NCI-H2227 (cell line): ENCODE results near the gene TEX52.
A peak's percentile ranks its signal among the peaks of the same experiment; 100 is the strongest.

Source experiments
- DNase-seq: peaks from one replicate; lab custom pipeline; 2025; ENCODE audit not compliant: unreplicated experiment; lab: John Stamatoyannopoulos, UW

Gene TEX52

DNA sequence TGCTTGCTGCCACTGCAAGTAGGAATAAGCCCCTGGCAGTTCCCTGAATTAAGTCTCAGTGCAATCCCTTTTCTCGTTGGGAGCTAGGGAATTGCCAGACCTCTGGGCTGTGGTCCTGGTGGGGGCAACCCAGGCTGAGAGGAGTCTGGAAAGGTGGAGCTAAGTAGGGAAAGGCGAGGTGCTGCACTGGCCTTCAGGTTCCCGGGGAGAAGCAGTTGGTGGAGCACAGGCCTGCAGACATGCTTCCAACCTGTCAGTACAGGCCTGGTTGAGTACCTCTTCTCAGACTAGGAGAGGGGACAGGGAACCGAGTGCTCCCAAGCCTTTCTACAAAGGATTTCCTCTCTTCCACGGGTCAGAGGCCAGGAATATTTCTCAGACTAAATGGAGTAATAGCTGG lies 23.5 kb downstream of the TEX52 start:
- DNase-seq: no peak

DNA sequence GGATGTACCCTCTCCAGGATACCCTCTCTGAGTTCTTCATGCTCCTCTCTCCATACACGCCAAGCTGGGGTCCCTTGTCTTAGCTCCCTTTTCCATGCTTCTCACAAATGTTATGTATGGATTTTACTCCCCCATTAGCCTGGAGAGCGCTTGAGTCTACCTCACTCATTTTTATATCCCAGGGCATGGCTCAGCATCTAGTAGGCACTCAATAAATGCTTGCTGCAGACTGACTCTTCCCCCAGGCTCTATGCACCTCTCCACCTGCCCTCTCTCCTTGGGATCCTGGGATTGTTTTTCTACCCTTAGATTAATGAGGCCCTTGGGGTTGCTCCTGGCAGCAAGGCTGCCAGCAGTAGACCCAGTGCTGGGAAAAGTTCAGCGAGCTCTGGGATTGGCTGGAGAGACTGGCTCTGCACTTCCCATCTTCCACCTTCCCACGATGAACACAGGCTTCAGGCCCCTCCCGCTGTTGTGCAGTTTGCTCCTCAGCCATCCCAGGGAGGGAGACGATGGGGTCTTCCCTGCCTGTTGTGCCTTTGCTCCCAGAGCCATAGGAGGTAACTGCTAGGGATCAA lies 24.2 kb downstream of the TEX52 start:
- DNase-seq: no peak

DNA sequence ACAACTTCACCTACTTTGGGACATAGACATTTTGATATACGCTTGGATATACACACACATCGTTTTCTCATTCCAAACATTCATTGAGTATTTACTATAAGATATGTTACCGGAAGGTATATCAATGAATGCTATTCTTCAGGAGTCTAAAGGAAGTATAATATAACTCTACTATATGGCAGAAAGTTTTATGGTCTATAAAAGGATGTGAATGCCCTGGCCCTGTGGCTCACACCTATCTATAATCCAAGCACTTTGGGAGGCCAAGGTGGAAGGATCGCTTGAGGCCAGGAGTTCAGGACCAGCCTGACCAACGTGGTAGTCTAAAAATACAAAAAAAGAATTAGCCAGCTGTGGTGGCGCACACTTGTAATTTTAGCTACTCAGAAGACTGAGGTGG lies 27.6 kb downstream of the TEX52 start:
- no peak for DNase-seq

DNA sequence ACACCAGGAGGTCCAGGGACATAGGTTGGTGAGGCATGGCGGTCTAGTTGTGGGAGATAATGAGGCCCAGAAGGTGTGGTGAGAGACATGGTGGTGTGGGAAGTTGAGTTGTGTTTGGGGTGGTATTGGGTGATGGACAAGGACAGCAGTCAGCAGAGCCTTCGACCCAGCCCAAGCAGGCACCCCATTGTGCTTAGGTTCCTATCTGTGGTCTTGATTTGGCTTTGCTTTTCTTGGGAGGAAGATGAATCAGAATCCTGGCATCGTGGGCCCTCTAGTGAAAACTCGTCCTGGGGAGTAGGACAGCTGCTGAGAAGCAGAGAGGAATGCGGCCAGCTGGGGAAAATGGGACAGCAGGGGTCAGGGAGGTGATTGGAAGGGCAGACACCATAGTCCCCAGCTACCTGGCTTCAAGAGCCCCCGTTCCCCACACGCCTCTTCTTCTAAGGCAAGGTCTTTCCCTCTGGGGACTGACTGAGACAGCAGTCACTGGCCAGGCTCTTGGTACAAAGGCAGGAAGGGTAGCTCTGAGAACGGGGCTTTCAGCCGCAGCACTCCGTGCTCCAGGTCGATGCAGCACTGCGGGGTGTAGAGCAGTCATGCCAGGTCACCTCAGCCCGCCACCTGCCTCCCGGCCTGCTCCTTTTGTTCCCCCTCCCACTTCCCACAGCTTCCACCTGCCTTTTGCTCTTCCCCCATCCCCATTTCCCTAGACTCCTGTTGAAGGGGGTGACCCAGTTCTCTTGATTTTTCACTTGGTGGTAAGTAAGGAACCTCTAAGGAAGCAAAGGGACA lies 29.9 kb downstream of the TEX52 start:
- no peak for DNase-seq

DNA sequence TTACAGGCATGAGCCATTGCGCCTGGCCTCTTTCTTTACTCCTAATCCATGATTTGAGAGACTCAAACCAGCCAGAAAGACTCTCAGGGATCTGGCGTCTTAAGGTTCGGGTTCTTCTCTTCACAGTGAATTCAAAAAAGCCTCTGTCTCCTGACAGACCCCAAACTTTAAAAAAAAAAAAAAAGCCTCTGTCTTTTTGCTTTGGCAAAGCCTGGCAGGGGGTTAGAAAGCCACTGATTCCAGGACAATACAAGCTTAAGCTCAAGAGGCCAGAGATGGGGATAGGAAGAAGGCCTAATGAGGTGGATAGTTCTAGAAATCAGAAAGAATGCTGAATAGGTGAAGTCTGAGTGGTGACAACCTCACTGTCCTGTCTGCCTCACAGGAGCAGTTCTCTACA lies 30.8 kb downstream of the TEX52 start:
- DNase-seq: no peak

DNA sequence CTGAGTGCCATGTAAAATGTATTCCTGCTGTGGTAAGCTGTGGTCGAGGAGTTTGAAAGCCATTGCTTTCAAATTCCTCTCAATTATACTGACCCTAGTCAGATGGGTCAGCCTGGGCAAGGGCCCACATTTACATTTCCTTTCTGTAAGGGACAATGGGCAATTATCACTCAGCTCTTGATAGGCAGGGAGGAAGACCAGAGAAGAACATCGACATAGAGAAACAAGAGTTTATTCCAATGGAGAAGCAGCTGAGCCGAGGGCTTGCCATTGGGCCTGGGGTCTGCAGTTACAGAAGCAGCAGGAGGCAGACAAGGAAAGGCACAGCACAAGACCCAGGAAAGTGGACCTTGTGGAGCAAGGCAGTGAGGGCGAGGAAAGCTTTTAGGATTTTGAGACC lies 31.7 kb downstream of the TEX52 start:
- DNase-seq: no peak

DNA sequence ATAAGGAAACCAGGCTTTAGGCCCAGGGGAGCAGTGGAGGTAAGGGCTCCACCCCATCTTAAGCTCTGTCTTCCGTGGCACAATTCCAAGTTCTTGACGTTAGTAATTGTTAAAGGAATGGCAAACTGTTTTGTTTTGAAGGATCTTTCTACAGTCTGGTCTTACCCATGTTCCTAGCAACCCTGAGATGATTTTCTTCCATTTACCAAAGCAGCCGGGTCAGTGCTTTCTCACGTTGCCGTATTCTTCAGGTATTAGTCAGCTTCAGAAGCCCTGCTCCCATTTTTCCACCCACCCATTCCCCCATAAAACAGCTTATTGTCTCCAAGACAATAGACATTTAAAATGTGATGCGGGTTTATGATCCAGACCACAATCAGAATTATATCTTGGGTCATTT lies 32.3 kb downstream of the TEX52 start:
- DNase-seq: no peak

DNA sequence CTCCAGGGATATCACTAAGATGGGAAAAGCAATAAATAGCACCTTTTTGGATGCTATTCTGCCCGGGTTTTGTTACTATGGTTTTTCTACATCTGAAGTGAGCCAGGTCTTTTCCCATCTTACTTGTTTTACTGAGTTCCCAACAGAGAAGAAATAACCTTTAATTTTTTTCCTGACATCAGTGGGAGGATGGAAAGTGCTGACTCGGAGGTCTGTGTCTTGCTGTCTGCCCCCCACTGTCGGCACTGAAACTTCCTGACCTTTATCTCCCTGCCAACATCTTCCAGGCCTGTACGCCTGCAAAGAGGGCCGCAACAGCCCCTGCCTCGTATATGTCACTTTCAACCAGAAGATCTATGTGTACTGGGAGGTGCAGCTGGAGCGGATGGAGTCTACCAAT lies 33.4 kb downstream of the TEX52 start:
- DNase-seq: no peak

DNA sequence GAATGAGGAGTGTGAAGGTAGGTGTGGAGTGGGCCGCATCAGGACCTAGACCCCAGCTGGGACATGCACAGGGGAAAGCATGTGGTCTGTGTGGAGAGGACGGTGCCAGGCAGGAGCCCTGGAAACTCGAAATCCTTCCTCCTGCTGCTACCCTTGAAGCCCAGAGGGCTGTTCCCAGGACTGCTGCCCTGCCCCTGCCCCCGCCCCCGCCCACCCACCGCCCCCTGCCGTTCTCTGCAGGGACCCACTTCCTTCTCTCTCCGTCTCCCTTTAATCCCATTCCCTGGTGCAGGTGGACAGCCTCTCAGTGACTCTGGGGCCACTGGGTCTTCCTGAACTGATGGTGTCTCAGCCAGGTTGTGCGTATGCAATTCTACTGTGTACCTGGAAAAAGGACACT lies 36.4 kb downstream of the TEX52 start:
- no peak for DNase-seq

DNA sequence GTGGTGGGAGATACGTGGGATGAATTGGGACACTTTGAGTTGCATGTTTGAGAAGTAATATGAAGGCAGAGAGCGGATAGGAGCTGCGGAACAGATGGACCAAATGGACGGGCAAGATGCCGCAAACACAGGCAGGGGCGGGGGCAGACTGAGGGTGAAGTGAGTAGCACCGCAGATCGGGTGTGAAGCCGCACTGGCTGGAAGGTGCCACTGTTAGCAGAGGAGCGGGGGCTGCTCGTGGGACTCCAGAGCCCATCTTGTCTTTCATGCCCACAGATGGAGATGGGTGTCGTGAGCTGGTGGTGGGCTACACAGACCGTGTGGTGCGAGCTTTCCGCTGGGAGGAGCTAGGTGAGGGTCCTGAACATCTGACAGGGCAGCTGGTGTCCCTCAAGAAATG lies 37.0 kb downstream of the TEX52 start:
- no peak for DNase-seq

DNA sequence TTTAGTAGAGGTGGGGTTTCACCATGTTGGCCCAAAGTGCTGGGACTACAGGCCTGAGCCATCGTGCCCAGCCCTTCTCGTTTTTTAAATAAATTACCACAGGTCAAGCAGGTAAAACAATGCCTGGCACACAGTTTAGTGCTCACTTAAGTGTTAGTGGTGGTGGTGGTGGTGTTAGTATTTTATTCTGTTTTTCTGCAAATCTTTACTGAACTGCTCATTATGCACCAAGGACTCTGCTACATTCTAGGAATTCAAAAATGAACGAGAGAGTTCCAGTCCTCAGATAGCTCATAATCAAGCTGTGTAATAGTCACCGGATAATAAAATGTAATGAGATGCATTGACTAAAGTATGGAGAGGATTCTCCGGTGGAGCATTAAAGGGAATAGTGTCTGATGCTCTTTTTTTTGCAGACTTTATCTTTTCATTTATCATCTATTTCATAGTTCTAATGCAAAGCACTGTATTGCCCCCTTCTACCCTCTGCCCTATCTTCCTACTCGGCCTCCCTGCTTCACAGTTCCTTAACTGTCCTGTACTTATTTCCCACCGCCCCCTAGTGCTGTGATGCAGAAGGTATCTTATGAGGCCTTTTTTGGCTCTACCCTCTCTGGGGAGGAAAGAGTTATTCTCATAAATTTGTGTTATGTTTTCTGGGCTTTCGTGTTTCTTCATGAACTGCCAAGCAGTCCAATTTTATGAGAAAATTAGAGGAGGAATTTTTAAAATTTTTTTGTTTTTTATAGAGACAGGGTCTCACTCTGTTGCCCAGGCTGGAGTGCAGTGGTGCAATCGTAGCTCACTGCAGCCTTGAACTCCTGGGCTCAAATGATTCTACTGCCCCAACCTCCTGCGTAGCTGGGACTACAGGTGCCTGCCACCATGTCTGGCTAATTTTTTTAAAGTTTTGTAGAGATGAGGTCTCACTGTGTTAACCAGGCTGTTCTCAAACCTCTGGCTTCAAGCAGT lies 43.3 kb downstream of the TEX52 start:
- DNase-seq: peak; percentile 57

DNA sequence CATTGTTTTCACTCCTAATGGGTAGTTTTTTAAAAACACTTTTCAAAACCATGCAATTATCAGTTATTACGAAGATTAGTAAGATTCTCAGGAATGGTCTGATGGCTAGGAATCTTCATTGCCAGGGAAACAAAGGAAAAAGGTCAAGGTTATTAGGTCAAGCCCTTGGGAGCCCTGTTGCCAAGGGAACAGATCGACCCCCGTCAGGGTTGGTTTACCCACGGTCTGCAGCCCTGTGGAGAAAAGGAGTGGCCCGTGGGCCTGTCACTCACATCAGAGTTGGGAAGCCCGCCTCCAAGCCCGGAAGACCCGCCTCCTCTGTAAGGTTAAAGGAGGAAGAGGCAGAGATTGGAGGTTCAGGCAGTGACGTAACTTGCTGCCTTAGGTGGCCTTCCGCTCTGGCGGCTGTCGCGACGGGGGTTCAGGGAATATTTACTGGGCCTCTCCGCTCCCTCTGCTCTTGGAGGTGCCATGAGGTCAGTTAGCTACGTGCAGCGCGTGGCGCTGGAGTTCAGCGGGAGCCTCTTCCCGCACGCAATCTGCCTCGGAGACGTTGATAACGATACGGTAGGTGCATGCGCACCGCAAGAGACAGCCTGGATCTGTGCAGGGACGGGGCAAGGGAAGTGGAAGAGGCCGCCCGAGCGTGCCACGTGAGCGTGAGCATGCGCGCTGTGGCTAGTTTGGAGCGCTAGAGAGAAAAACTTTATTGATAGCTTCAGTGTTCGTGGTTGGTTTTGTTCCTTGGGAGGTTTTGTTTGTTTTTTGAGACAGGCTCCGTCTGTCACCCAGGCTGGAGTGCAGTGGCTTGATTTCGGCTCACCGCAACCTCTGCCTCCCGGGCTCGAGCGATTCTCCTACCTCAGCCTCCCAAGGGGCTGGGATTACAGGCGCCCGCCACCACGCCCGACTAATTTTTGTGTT lies 44.3 kb downstream of the TEX52 start, which contains the start of gene ITFG2:
Gene ITFG2 (plus strand): TSS at position 379 of the 924 bp plus-strand sequence. CDS start 93 bp downstream, at position 472.
- peak; percentile 96 for DNase-seq

DNA sequence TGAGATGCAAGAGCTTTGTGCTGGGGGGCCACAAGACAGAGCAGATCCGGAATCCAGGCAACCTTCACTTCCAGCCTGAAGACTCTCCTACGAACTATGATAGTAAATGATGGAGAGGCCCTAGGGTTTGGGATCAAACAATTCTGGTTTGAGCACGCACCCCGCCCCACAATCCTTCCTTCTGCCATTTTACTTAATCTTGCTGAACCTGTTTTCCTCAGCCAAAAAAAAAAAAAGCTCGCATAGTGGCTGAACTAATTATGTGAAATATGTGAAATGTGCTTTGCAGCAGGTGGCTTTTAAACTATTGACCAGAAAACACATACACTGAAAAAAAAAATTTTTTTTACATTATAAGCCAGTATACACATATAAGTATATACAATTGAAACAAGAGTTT lies 45.0 kb downstream of the TEX52 start:
- DNase-seq: no peak

DNA sequence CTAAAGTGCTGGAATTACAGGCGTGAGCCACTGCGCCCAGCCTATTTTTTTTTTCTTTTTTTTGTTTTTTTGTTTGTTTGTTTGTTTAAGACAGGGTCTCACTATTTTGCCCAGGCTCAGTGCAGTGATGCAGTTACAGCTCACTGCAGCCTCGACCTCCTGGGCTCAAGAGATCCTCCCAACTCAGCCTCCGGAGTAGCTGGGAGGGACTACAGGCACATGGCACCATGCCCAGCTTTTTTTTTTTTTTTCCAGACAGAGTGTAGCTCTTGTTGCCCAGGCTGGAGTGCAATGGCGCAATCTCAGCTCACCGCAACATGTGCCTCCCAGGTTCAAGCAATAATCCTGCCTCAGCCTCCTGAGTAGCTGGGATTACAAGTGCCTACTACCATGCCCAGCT lies 50.1 kb downstream of the TEX52 start:
- DNase-seq: no peak

DNA sequence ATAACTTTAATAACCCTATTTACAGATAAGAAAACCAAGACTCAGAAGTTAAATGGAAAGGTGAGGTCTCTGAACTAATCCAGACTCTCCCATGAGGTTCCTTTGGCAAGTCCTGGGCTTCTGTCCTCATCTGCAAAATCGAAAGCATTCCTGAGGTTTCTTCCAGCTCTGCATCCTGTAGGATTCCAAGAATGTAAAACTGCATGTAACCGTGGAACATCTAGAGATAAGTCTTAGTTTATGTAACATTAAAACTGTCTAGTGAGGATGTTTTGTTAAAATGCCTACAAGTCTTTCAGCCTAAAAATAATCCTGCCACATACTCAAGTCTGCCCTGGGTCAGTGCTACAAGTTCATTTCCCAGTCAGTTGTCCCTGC lies 51.7 kb downstream of the TEX52 start:
- DNase-seq: no peak

DNA sequence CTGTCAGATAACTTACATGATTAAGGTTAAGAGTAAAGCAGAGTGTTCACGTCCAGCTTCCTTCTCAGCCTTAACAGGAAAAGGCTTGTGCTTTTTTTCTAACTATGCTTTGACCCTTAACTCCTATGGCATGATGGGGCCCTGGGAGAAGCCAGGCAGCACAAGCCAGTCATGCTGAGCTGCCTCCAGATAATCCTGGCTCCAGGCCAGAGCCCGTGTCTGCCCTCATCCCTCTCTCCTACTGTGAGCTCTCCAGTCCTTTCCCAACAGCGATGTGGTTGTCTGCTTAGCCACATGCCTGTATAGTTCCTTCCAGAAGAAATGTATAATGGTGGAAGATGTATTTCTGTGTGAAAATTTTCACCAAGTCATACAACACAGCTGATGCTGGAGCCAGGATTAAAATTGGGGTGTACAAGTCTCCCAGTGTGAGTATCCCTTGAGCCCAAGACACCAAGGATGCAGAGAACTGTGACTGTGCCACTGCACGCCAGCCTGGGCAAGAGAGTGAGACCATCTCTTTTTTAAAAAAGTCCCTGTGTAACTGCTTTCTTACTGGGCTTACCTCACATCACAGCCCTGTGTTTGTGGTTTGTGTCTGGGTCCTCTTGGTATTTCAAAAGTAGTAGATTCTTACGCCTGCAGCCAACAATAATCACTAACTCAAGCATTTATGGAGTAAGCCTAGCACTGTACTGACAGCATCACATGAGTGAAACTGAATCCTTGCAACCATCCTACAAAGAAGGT lies 52.3 kb downstream of the TEX52 start:
- DNase-seq: peak; percentile 32

DNA sequence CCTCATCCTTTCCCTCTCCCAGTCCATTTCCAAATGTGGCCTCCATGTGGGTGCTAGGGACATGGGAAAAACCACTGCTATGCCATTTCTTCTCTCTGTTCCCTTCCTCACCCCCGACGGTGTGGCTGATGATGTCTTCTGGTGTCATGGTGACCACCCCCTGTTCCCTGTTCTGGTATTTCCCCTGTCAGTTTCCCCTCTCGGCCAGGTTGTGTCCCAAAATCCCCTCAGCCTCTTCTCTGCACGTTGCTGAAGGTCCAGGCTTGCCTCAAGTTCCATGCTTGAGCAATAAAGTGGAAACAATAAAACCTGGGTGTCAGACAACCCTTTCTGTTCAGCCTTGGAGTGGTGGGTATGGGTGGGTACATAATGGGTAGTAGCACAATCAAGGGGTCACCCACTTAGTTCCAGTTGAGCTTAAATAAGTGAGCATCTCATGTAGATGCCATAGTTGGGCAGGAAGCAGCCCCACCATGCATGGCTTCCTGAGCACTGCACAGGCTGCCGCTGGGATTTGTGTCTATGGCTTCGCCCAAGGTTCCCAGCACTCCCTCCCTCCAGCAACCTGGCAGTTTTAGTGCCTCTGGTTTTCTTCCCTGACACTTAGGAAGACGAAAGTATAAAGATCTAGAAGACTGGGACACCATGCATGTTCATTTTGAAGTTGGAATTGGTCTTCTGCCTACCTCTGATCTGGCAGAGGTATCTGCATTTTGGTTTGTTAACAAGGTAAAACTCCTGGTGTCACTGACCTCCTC lies 53.0 kb downstream of the TEX52 start:
- no peak for DNase-seq

DNA sequence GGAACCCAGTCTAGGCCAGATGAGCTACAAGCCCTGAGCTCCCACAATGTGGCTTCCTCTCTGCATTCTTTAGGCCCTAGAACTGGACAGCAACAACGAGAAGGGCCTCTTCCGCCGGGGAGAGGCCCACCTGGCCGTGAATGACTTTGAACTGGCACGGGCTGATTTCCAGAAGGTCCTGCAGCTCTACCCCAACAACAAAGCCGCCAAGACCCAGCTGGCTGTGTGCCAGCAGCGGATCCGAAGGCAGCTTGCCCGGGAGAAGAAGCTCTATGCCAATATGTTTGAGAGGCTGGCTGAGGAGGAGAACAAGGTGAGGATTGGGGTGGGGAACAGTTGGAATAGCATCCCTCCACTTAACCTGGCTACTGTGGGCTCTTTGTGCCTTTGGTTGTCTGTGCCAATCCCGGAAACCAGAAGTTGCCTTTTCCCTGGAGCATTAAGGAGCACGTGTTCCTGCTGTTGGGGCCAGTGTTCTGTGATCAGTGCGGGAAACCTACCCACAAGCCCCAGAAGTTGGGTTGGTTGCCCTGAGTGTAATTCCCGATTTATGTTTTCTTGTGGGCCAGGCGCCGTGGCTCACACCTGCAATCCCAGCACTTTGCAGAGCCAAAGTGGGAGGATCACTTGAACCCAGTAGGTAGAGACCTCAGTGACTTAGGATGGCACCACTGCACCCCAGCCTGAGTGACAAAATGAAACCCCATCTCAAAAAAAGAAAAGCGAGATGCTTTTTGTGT lies 55.6 kb downstream of the TEX52 start:
- no peak for DNase-seq
